GM12891 (cell line): ENCODE measurements around the gene KDM4B.

Experiments
- DNase-seq: peaks from one replicate; pipeline ENCODE4 v3.0.0; 2011; ENCODE audit warnings: low spot score; ENCODE audit not compliant: insufficient read length
- FAIRE-seq: peaks from 2 replicates; lab custom pipeline; 2011; peaks lifted over from hg19 to GRCh38; lab: Jason Lieb, UNC
- PAX5 ChIP-seq: IDR thresholded peaks from 2 replicates; pipeline ENCODE4 v1.6.1; 2011; ENCODE audit warnings: low read length, moderate library complexity, mild to moderate bottlenecking; ENCODE audit not compliant: insufficient read depth, severe bottlenecking
- POLR2A ChIP-seq: IDR thresholded peaks from 2 replicates; pipeline ENCODE4 v1.6.1; 2011; ENCODE audit warnings: low read depth, low read length, control low read depth
- POLR2AphosphoS5 ChIP-seq: IDR thresholded peaks from 2 replicates; pipeline ENCODE4 v1.6.1; 2011; ENCODE audit warnings: low read depth, low read length, control low read depth
- POU2F2 ChIP-seq: IDR thresholded peaks from 2 replicates; pipeline ENCODE4 v1.6.1; 2011; ENCODE audit warnings: low read depth, mild to moderate bottlenecking, control low read depth, low read length, moderate library complexity
- SPI1 ChIP-seq: IDR thresholded peaks from 2 replicates; pipeline ENCODE4 v1.6.1; 2011; ENCODE audit warnings: low read depth, low read length, control low read depth
- TAF1 ChIP-seq: IDR thresholded peaks from 2 replicates; pipeline ENCODE4 v1.6.1; 2011; ENCODE audit warnings: low read depth, low read length, control low read depth

The KDM4B gene

DNA sequence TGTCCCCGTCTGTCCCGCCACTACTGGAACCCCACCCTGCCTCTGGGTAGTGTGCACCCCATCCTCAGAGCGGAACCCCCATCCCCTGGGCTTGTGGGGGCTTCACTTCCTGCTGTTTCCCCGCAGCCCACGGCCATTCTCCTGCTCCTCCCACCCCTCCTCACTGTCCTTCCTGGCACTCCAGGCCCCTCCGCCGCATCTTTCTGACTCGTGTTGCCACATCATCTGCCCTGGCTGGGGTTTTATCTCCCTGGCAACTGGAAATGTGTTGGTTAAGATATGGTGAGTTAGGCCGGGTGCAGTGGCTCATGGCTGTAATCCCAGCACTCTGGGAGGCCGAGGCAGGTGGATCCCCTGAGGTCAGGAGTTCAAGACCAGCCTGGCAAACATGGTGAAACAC lies 37.3 kb downstream of the KDM4B start:
- no peak for FAIRE-seq
- TF ChIP-seq PAX5 = no peak
- DNase-seq = no peak

GRCh38 chr19:5006821-5007220 lies 37.9 kb downstream of the KDM4B start:
- TF ChIP-seq TAF1 (no peak), PAX5 (no peak), SPI1 (no peak), POLR2A (no peak), POLR2AphosphoS5 (no peak), POU2F2 (no peak)
- no peak for FAIRE-seq
- DNase-seq = no peak

DNA sequence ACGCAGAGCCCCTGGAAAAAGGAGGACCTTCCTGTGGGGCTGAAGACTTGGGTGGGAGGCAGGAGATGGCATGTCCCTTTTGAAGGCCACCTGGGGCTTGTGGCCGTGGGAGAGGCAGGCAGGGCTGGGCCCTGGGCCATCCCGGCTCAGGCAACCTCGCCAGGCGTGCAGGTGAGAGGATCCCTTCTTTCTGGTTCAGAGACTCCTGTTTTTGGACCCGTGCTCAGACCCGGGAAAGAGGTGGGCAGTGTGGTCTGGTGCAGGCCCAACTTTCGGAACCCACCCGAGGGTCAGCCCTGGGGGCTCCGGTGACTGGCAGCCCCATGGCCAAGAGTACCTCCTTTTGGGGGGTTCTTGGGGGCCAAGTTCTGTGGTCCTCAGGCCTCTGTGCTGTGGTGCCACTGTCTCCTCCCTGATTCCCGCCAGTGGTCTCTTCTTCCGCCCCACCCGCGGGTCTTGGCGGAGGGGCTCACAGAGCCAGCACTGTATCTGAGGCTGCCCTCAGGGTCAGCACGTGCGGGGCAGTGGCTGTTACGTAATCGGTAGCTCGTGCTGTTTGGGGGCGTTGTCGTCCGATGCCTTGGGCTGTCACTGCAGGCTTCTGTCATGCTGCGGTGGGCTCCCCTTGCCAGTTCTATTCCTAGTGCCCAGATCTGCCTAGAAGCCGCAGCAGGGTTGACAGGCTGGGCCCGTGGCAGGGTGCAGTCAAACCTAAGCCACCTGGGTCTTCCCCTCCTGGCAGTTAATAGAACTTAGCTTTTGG lies 42.7 kb downstream of the KDM4B start:
- TF ChIP-seq TAF1 (no peak), POLR2A (no peak), POLR2AphosphoS5 (no peak), PAX5 (no peak), POU2F2 (no peak), SPI1 (no peak)
- no peak for FAIRE-seq

DNA sequence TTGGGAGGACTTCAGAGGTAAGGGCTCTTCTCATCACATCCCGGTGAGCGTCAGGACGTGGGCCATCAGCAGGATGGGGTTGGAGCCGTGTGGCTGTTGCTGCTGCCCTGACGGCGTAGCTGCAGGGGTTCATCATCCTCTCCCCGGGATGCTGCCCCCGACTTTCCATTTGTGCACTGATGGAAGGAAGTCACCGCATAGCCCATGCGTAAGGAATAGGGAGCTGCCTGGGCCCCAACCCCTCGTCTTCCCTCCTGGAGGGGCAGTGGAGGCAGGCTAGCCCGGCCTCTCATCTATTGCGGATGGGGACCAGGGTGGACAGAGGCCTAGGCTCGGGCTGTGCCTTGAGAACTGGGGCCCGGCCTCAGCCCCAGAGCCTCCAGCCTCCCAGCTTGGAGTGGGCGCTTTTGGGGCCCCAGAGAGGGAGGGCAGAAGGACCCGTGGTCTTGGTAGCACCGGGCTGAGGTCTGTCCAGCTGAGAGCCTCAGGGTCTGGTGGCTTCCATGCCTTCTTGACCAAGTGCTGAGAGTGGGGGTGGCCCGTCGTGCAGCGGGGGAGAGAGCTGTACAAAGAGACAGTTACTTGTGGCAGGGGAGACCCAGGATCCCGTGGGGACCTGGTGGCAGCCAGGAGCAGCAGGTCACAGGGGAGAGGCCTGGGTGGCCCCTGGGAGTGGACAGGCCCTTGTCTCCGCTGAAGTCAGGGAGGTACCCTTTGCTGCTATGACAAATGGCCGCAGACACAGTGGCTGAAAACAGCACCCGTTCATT lies 44.0 kb downstream of the KDM4B start:
- no peak for FAIRE-seq
- no peak for DNase-seq
- TF ChIP-seq PAX5 (no peak), POU2F2 (no peak), SPI1 (no peak), POLR2AphosphoS5 (no peak), POLR2A (no peak), TAF1 (no peak)

More for the DNA sequence above, 42.7 kb downstream of the KDM4B start:
- DNase-seq = no peak

GRCh38 chr19:5013761-5014160 lies 44.8 kb downstream of the KDM4B start:
- no peak for DNase-seq
- no peak for FAIRE-seq
- no peak for TF ChIP-seq TAF1
- no peak for TF ChIP-seq POLR2A
- TF ChIP-seq PAX5 = no peak
- no peak for TF ChIP-seq POLR2AphosphoS5
- TF ChIP-seq SPI1 = no peak

- DNase-seq (no peak), FAIRE-seq (no peak)
- TF ChIP-seq SPI1 = no peak
- no peak for TF ChIP-seq POU2F2
- no peak for TF ChIP-seq PAX5
- TF ChIP-seq POLR2A = no peak
- no peak for TF ChIP-seq POLR2AphosphoS5
- TF ChIP-seq TAF1 = no peak
Observed at GRCh38 chr19:5014941-5015340, 46.0 kb downstream of the KDM4B start.

- DNase-seq (no peak), FAIRE-seq (no peak)
- TF ChIP-seq POLR2A (no peak), PAX5 (no peak), TAF1 (no peak), POLR2AphosphoS5 (no peak), POU2F2 (no peak), SPI1 (no peak)
Observed at GRCh38 chr19:5016268-5016667, 47.4 kb downstream of the KDM4B start.

GRCh38 chr19:5016781-5017180 lies 47.9 kb downstream of the KDM4B start:
- TF ChIP-seq POLR2A (no peak), POU2F2 (no peak), TAF1 (no peak), POLR2AphosphoS5 (no peak), PAX5 (no peak), SPI1 (no peak)
- FAIRE-seq (no peak), DNase-seq (no peak)

DNA sequence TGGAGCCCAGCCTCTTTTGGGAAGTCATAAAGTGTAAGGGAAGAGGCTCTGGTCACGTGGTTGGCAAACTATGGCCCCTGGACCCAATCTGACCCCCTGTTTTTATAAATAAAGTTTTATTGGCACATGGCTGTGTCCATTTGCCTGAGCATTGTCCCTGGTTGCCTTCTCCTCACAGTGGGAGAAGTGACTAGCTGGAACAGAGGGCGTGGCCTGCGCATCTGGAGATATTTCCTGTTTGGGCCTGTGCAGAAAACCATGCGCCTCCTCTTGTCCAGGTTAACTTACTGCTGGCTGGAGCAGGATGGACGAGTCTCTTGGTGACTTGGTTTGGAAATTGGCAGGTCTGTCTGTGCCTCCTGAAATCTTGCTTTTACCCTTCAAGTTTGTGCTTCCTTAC lies 48.3 kb downstream of the KDM4B start:
- no peak for FAIRE-seq
- TF ChIP-seq SPI1 (no peak), POLR2A (no peak), TAF1 (no peak), POU2F2 (no peak), POLR2AphosphoS5 (no peak)
- no peak for DNase-seq
